Vagina (tissue), 2 donors: Measurements from ENCODE around the gene ASTN2. TPM values are rescaled to one million over a fixed set of nuclear protein-coding genes. Genes with fewer than 3 reads are reported as not detected.

ENCODE experiments used
- DNase-seq, 2 donors: peaks; one replicate each; pipeline ENCODE4 v3.0.0-alpha.2; 2017; ENCODE audit errors: extremely low spot score in 2 of 2
- H3K27ac ChIP-seq: fragments of 200-600 bp; sonication (generic); one replicate; pipeline ENCODE4 v1.5.1; 2019
- H3K27me3 ChIP-seq: fragments of 200-600 bp; sonication (generic); one replicate; pipeline ENCODE4 v1.5.1; 2019
- H3K36me3 ChIP-seq, 2 donors: fragments of 200-600 bp; sonication (generic); one replicate each; pipeline ENCODE4 v1.5.1; 2017 to 2019
- H3K4me1 ChIP-seq: fragments of 200-600 bp; sonication (generic); one replicate; pipeline ENCODE4 v1.5.1; 2019
- H3K4me3 ChIP-seq, 2 donors: fragments of 200-600 bp; sonication (generic); 1 replicate in 1 of 2; 2 replicates in 1 of 2; pipeline ENCODE4 v1.5.1; 2016 to 2019
- H3K9me3 ChIP-seq: fragments of 200-600 bp; sonication (generic); one replicate; pipeline ENCODE4 v1.5.1; 2019
- CTCF ChIP-seq, 3 experiments: fragments of 450-650 bp in 2 of 3; fragments of 200-600 bp in 1 of 3; sonication (generic) in 1 of 3; IDR thresholded peaks; one replicate each; pipeline ENCODE4 v1.5.1; 2017 to 2019; ENCODE audit warnings: antibody characterized with exemption in 3 of 3, mild to moderate bottlenecking in 2 of 3, moderate library complexity in 2 of 3
- POLR2A ChIP-seq, 2 donors: fragments of 450-650 bp; IDR thresholded peaks; one replicate each; pipeline ENCODE4 v1.6.1; 2017; ENCODE audit warnings: antibody characterized with exemption in 2 of 2, mild to moderate bottlenecking in 2 of 2, moderate library complexity in 2 of 2
- POLR2AphosphoS5 ChIP-seq, 2 donors: sonication (generic); formaldehyde crosslinking; IDR thresholded peaks; one replicate each; pipeline ENCODE4 v1.9.0; 2017; ENCODE audit warnings: antibody characterized with exemption in 2 of 2, mild to moderate bottlenecking in 2 of 2, low read depth in 1 of 2; ENCODE audit not compliant: insufficient read depth in 1 of 2
- intact Hi-C: fragments of 100-400 bp; cut with DNase I; formaldehyde crosslinking; loops from one replicate; pipeline ENCODE4 v1.15.1; 2023
- total RNA-seq: library from RNA; depleted of rRNA; stranded (reverse); fragments of >200 nt; gene quantifications from one replicate; pipeline ENCODE4 v1.2.3, GENCODE V29; 2016

ASTN2 gene
- total RNA-seq, 1 donor from 2014 or later: 4.4 TPM

GRCh38 chr9:116992865-116993264, 422.0 kb downstream of the ASTN2 start:
- no peak for TF ChIP-seq POLR2A (IDR thresholded peaks at IDR 0.05)
- no peak for TF ChIP-seq POLR2AphosphoS5 (IDR thresholded peaks at IDR 0.05; ENCODE audit: insufficient read depth in 1 of 2, low read depth in 1 of 2)
- no peak for TF ChIP-seq CTCF (IDR thresholded peaks at IDR 0.05)
- Histone ChIP-seq H3K36me3 (no peaks in the 10 kb centered on the region), H3K4me1 (no peaks in the 10 kb centered on the region), H3K27ac (no peak overlapping the region), H3K4me3 (no peak overlapping the region), H3K27me3 (no peaks in the 10 kb centered on the region), H3K9me3 (no peaks in the 10 kb centered on the region)
- DNase-seq: no peak
- intact Hi-C loops: no loop called here

GRCh38 chr9:116991051-116991450, 423.8 kb downstream of the ASTN2 start:
- no peak for TF ChIP-seq POLR2AphosphoS5 (IDR thresholded peaks at IDR 0.05; ENCODE audit: insufficient read depth in 1 of 2, low read depth in 1 of 2)
- TF ChIP-seq POLR2A (IDR thresholded peaks at IDR 0.05): no peak
- no peak for TF ChIP-seq CTCF (IDR thresholded peaks at IDR 0.05)
- H3K27ac ChIP-seq: no peak overlapping the region
- no peak overlapping the region for H3K4me3 ChIP-seq
- no peaks in the 10 kb centered on the region for H3K36me3 ChIP-seq
- intact Hi-C loops: no loop called here
- H3K27me3 ChIP-seq: no peaks in the 10 kb centered on the region
- no peak for DNase-seq
- H3K9me3 ChIP-seq: no peaks in the 10 kb centered on the region
- no peaks in the 10 kb centered on the region for H3K4me1 ChIP-seq

DNA sequence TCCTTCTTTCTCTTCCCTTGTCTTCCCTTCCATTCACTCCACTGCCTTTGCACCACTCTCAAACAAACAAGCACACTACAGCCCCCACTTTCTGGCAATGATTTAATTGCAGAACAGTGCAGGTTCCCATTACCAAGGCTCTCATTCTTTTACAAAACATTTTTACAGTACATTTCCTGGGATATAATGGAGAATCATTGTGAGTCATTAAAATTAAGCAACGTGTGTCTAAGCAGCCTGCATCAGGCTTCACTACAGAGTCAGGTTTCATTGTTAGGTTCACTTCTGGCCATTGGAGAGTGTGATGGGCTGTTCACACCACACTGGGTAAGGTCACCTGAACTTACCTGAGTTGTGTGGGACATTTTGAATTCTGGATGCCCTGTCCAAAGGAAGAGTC, 424.3 kb downstream of the ASTN2 start:
- intact Hi-C loops: no loop called here
- Histone ChIP-seq H3K9me3 (no peaks in the 10 kb centered on the region), H3K36me3 (no peaks in the 10 kb centered on the region), H3K27me3 (no peaks in the 10 kb centered on the region), H3K27ac (no peak overlapping the region), H3K4me1 (no peaks in the 10 kb centered on the region), H3K4me3 (no peak overlapping the region)
- no peak for DNase-seq
- TF ChIP-seq POLR2A (IDR thresholded peaks at IDR 0.05): no peak

DNA sequence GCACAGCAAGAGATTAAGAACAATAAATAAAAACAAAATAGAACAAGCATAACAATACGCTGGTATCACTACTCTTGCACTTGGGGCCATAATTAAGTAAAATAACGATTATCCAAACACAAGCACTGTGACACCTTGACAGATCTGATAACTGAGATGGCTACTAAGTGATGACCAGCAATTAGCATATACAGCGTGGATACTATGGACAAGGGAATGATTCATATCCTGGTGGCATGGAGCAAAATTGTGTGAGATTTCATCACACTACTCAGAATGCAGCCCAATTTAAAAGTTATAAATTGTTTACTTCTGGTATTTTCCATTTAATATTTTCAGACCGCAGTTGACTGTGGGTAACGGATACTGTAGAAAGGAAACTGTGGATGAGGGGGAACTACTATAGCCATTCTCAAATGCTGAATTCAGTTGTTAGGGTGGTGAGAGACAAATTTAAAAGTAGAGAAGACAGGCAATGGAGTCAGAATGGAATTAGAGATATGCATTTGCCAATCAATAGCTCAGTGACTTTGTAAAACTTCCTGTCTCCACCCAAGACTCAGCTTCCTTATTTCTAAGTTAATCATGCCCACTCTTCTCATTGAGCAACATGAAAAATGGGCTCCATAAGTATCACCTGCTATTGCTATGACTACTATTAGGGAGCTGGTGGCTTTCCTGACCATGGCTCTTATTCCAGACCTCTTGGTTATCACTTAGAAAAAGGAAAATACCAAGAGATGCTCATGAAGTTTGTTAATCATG, 427.0 kb downstream of the ASTN2 start:
- Histone ChIP-seq H3K27ac (no peak overlapping the region), H3K9me3 (no peaks in the 10 kb centered on the region), H3K27me3 (no peaks in the 10 kb centered on the region), H3K36me3 (no peaks in the 10 kb centered on the region), H3K4me3 (no peak overlapping the region), H3K4me1 (no peaks in the 10 kb centered on the region)
- intact Hi-C loops: no loop called here
- no peak for TF ChIP-seq POLR2A (IDR thresholded peaks at IDR 0.05)
- TF ChIP-seq CTCF (IDR thresholded peaks at IDR 0.05): no peak
- no peak for TF ChIP-seq POLR2AphosphoS5 (IDR thresholded peaks at IDR 0.05; ENCODE audit: insufficient read depth in 1 of 2, low read depth in 1 of 2)
- DNase-seq: no peak

DNA sequence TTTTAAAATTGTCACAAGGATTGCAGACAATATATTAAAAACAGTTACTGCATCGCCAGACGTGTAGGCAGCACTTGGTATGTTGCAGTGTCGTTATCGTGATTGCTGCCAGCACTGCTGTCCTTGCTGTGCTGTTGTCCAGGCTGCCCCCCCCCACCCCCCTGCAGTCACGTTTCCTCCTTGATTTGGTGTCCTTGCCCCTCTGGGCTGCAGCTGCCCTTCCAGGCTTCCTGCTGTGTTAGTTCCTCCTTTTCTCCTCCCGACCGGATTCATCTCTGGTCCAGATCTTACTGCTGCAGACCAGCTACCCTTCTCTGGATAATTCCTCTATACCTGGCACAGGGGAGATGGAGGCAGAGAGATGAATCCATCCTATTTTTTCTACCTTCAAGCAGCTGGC, 428.8 kb downstream of the ASTN2 start:
- no peak for DNase-seq
- Histone ChIP-seq H3K36me3 (no peaks in the 10 kb centered on the region), H3K9me3 (no peaks in the 10 kb centered on the region), H3K4me3 (no peak overlapping the region), H3K27me3 (no peaks in the 10 kb centered on the region), H3K27ac (no peak overlapping the region), H3K4me1 (no peaks in the 10 kb centered on the region)
- intact Hi-C loops: no loop called here
- TF ChIP-seq CTCF (IDR thresholded peaks at IDR 0.05) (no peak), POLR2AphosphoS5 (IDR thresholded peaks at IDR 0.05; ENCODE audit: insufficient read depth in 1 of 2, low read depth in 1 of 2) (no peak), POLR2A (IDR thresholded peaks at IDR 0.05) (no peak)
